K562 (cell line): ENCODE results near the gene NBEA. TPM values are rescaled to one million over a fixed set of nuclear protein-coding genes. Genes with fewer than 3 reads are reported as not detected.

ENCODE experiments used
- ATAC-seq: fragments of 200-7000 bp; cut with Tn5 transposase; 3 replicates; pipeline ENCODE4 v1.9.1; 2020; ENCODE audit warnings: moderate library complexity
- BruUV-seq: library from RNA; stranded (reverse); fragments of 400-500 nt; replicated peaks from 2 replicates; lab custom pipeline; 2021; lab: Mats Ljungman, UMichigan
- CTCF ChIA-PET: fragments of 300-600 bp; formaldehyde crosslinking; extraction: SDS; loops from one replicate; lab custom pipeline; 2021; ENCODE audit warnings: low intra/inter-chr PET ratio; lab: Yijun Ruan, JAX
- POLR2A ChIA-PET: fragments of 300-600, 350-650 bp; sonication (Branson Sonifier 250); formaldehyde crosslinking; extraction: SDS; loops from one replicate; lab custom pipeline; 2021; ENCODE audit warnings: antibody characterized with exemption, inconsistent platforms; lab: Yijun Ruan, JAX
- DNase-seq, 4 experiments: peaks; one replicate each; pipeline versions ENCODE4 v3.0.0 to v3.0.0-alpha.2; 2011 to 2018; ENCODE audit warnings: low spot score in 3 of 4, mixed read lengths in 3 of 4; ENCODE audit errors: extremely low read depth in 1 of 4
- FAIRE-seq: peaks from 2 replicates; lab custom pipeline; 2011; peaks lifted over from hg19 to GRCh38; lab: Jason Lieb, UNC
- H2AFZ ChIP-seq: 2 replicates; pipeline ENCODE4 v1.6.0; 2011; ENCODE audit warnings: low read depth, low read length, control low read depth, inconsistent platforms
- H3K27ac ChIP-seq: fragments of 200-600 bp; 3 replicates; pipeline ENCODE4 v1.8.0; 2011; ENCODE audit warnings: low read depth, mild to moderate bottlenecking, control low read depth, inconsistent platforms, low read length, moderate library complexity, mixed read lengths; ENCODE audit errors: extremely low read depth
- H3K27me3 ChIP-seq, 2 experiments: fragments of 300-600 bp in 1 of 2; 2 replicates in 1 of 2; 3 replicates in 1 of 2; pipeline versions ENCODE4 v1.6.0 to v1.8.0; 2011; ENCODE audit warnings: inconsistent platforms in 2 of 2, low read length in 2 of 2, mild to moderate bottlenecking in 1 of 2, mixed read lengths in 1 of 2, moderate library complexity in 1 of 2; ENCODE audit not compliant: control insufficient read depth in 2 of 2, insufficient read depth in 2 of 2
- H3K36me3 ChIP-seq: fragments of 300-600 bp; 3 replicates; pipeline ENCODE4 v1.8.0; 2011; ENCODE audit warnings: mild to moderate bottlenecking, low read length, inconsistent platforms; ENCODE audit not compliant: control insufficient read depth, insufficient read depth
- H3K4me1 ChIP-seq, 2 experiments: fragments of 200-600 bp in 1 of 2; replicated peaks in 1 of 2; 2 replicates in 1 of 2; 3 replicates in 1 of 2; pipeline versions ENCODE4 v1.5.1 to v1.8.0; 2011; ENCODE audit warnings: inconsistent platforms in 2 of 2, low read length in 2 of 2, mild to moderate bottlenecking in 1 of 2, mixed read lengths in 1 of 2, moderate library complexity in 1 of 2; ENCODE audit not compliant: control insufficient read depth in 2 of 2, insufficient read depth in 2 of 2
- H3K4me2 ChIP-seq: 2 replicates; pipeline ENCODE4 v1.6.1; 2011; ENCODE audit warnings: low read length, control low read depth, inconsistent platforms, mixed read lengths; ENCODE audit not compliant: insufficient read depth
- H3K4me3 ChIP-seq: fragments of 200-600 bp; sonication (generic), shearing (Covaris generic); 2 replicates; pipeline ENCODE4 v1.5.1; 2016; ENCODE audit warnings: control low read depth, inconsistent platforms
- H3K79me2 ChIP-seq: fragments of 200-600 bp; 3 replicates; pipeline ENCODE4 v1.8.0; 2011; ENCODE audit warnings: low read length, inconsistent platforms; ENCODE audit not compliant: control insufficient read depth, insufficient read depth
- H3K9ac ChIP-seq, 2 experiments: 2 replicates each; pipeline versions ENCODE4 v1.6.0 to v1.6.1; 2011; ENCODE audit warnings: low read depth in 2 of 2, low read length in 2 of 2, control low read depth in 1 of 2, inconsistent platforms in 1 of 2, mild to moderate bottlenecking in 1 of 2, mixed read lengths in 1 of 2; ENCODE audit not compliant: insufficient read depth in 1 of 2
- H3K9me1 ChIP-seq: one replicate; pipeline ENCODE4 v1.6.0; 2011; ENCODE audit warnings: inconsistent platforms, mild to moderate bottlenecking, low read length, moderate library complexity; ENCODE audit not compliant: control insufficient read depth, insufficient read depth
- H3K9me3 ChIP-seq: replicated peaks from 2 replicates; pipeline ENCODE4 v1.5.1; 2011; ENCODE audit warnings: low read depth, low read length, inconsistent platforms; ENCODE audit not compliant: control insufficient read depth, insufficient read depth
- H4K20me1 ChIP-seq: replicated peaks from 2 replicates; pipeline ENCODE4 v1.6.1; 2011; ENCODE audit warnings: low read length, inconsistent platforms, mixed read lengths; ENCODE audit not compliant: control insufficient read depth, insufficient read depth
- CBX3 ChIP-seq, 2 experiments: IDR thresholded peaks; 1 replicate in 1 of 2; 2 replicates in 1 of 2; pipeline ENCODE4 v1.6.1; 2012; ENCODE audit warnings: inconsistent platforms in 2 of 2, low read length in 2 of 2, borderline replicate concordance in 1 of 2, control low read depth in 1 of 2
- CC2D1A ChIP-seq: fragments of 450-650 bp; IDR thresholded peaks from 2 replicates; pipeline ENCODE4 v1.6.1; 2017; ENCODE audit warnings: mild to moderate bottlenecking
- FOSL1 ChIP-seq: fragments of 200-800 bp; sonication (Bioruptor generic); conservative IDR thresholded peaks from 2 replicates; pipeline ENCODE4 v1.6.1; 2016; ENCODE audit warnings: missing genetic modification characterization, missing compliant biosample characterization
- GATAD2B ChIP-seq: fragments of 450-650 bp; IDR thresholded peaks from 2 replicates; pipeline ENCODE4 v1.6.1; 2017; ENCODE audit warnings: mild to moderate bottlenecking, borderline replicate concordance
- GTF2F1 ChIP-seq: IDR thresholded peaks from 2 replicates; pipeline ENCODE4 v1.6.1; 2011; ENCODE audit warnings: low read depth, low read length, improper control_type of control experiment
- NONO ChIP-seq, 2 experiments: fragments of 200-400 bp in 1 of 2; fragments of 450-650 bp in 1 of 2; formaldehyde crosslinking in 1 of 2; IDR thresholded peaks; 2 replicates each; pipeline ENCODE4 v1.6.1; 2017; ENCODE audit warnings: low read depth in 2 of 2, mild to moderate bottlenecking in 2 of 2, moderate library complexity in 2 of 2, low read length in 1 of 2
- OTX1 ChIP-seq: fragments of 450-650 bp; formaldehyde crosslinking; IDR thresholded peaks from 2 replicates; pipeline ENCODE4 v1.4.0; 2022; ENCODE audit warnings: mild to moderate bottlenecking
- PCBP2 ChIP-seq: fragments of 200-400 bp; formaldehyde crosslinking; IDR thresholded peaks from 2 replicates; pipeline ENCODE4 v1.6.1; 2018; ENCODE audit warnings: low read length, low read depth, mild to moderate bottlenecking, moderate library complexity; ENCODE audit not compliant: poor library complexity, severe bottlenecking
- RFX5 ChIP-seq: IDR thresholded peaks from 2 replicates; pipeline ENCODE4 v1.6.1; 2011; ENCODE audit warnings: low read depth, mild to moderate bottlenecking, improper control_type of control experiment, low read length
- TEAD4 ChIP-seq, 2 experiments: sonication (generic) in 1 of 2; formaldehyde crosslinking in 1 of 2; IDR thresholded peaks; 2 replicates each; pipeline versions ENCODE4 v1.6.1 to v1.8.0; 2012 to 2022; ENCODE audit warnings: borderline replicate concordance in 1 of 2, inconsistent platforms in 1 of 2, low read length in 1 of 2, mild to moderate bottlenecking in 1 of 2, missing genetic modification reagents in 1 of 2
- TSHZ1 ChIP-seq: fragments of 250-450 bp; sonication (Bioruptor Pico); IDR thresholded peaks from 2 replicates; pipeline ENCODE4 v1.4.0; 2020; ENCODE audit warnings: mild to moderate bottlenecking, moderate library complexity
- U2AF1 ChIP-seq: fragments of 200-400 bp; formaldehyde crosslinking; optimal IDR thresholded peaks from 2 replicates; pipeline ENCODE3; 2017; ENCODE audit warnings: mild to moderate bottlenecking, low read depth, low read length, moderate library complexity
- WGBS: fragments of 100-300 bp; shearing (Covaris generic); methylation state at CpG from one replicate; pipeline ENCODE4 v1.1.6; 2016; ENCODE audit warnings: low coverage, mixed read lengths; ENCODE audit not compliant: insufficient coverage; ENCODE audit errors: missing lambda C conversion rate; 5-methylcytosine and 5-hydroxymethylcytosine counted together
- in situ Hi-C: fragments of 300-500 bp; cut with MboI; formaldehyde crosslinking; loops from 4 replicates; pipeline ENCODE4 v1.15.0; 2018; ENCODE audit warnings: inconsistent platforms, mixed read lengths
- intact Hi-C: fragments of 100-400 bp; cut with micrococcal nuclease; formaldehyde crosslinking; loops from 2 replicates; pipeline ENCODE4 v1.14.2; 2022
- polyA plus RNA-seq, 8 experiments: library from polyadenylated mRNA; depleted of rRNA in 4 of 8; stranded (reverse) in 5 of 8; unstranded in 3 of 8; fragments of >200 nt; fragmentation: Nextera tagmentation in 2 of 8; fragmentation: Illumina TruSeq in 1 of 8; extraction: Ambion mirVana in 2 of 8; extraction: Trizol in 1 of 8; gene quantifications; 2 replicates each; pipeline versions ENCODE4 v1.2.1 to v1.2.3, GENCODE V29; 2011 to 2014; ENCODE audit warnings: inconsistent platforms in 1 of 8, missing spikeins in 1 of 8
- total RNA-seq, 7 experiments: library from RNA; depleted of rRNA in 6 of 7; stranded (reverse); fragments of >200 nt in 6 of 7; fragmentation: Illumina TruSeq in 2 of 7; extraction: Trizol in 2 of 7; gene quantifications; 2 replicates each; pipeline versions ENCODE4 v1.2.1 to v1.2.3, GENCODE V29; 2011 to 2021; ENCODE audit warnings: low replicate concordance in 1 of 7
- TF ChIP-seq, protein P1 (sequence below): fragments of 250-450 bp; sonication (Bioruptor Pico); IDR thresholded peaks from 2 replicates; pipeline ENCODE4 v1.4.0; 2020; ENCODE audit warnings: mild to moderate bottlenecking, moderate library complexity, borderline replicate concordance
- TF ChIP-seq, protein P2 (sequence below): fragments of 450-650 bp; IDR thresholded peaks from 2 replicates; pipeline ENCODE4 v1.6.1; 2018; ENCODE audit warnings: mild to moderate bottlenecking, low read depth; ENCODE audit not compliant: partially characterized antibody

NBEA gene
- total and polyA plus RNA-seq, 9 of the 15 experiments (the other 6 are each of a cell fraction or from before 2014, with no cell fraction given), result 0.03 to 0.94 (median 0.05) TPM; not detected in 2

DNA sequence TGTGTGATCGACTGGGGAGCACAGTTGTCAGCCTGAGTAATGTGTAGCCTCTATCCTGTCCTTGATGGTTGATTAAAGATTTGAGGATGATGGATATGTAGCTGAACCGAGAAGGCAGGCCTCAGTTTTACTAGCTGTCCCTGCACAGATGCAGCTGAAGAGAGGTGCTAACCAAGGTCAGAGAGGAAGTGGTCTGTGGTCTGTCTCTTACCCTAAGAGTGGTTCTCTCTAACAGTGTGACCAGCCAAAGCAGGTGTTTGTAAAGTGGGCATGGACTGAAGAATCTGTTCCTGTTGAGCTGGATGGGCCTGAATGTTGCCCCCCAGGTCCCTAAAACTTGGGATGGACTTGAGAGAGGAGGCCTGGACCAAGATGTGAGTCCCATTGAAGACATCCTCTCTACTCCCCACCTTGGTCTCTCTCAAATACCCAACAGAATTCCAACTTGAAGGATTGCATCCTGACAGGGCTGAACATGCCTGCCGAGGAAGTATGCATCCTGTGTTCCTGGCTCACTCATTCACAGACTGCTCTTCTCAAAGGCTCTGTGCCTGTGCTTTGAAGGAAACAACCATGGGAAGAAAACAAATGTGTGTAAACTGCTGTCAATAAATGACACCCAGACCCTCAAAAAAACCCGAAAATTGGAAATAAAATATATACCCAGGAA lies 310.6 kb downstream of the NBEA start:
- Histone ChIP-seq H3K9ac (no peak overlapping the region), H2AFZ (no peak overlapping the region), H3K27ac (no peak overlapping the region), H3K27me3 (no peaks in the 10 kb centered on the region), H3K4me2 (no peak overlapping the region), H3K4me3 (no peak overlapping the region), H3K79me2 (no peaks in the 10 kb centered on the region), H4K20me1 (no peaks in the 10 kb centered on the region), H3K9me1 (no peaks in the 10 kb centered on the region), H3K9me3 (no peaks in the 10 kb centered on the region), H3K36me3 (no peaks in the 10 kb centered on the region), H3K4me1 (no peaks in the 10 kb centered on the region)
- intact Hi-C loops, result no loop called here
- no peak for DNase-seq
- ChIA-PET CTCF (no interaction called here), POLR2A (no interaction called here)
- in situ Hi-C loops, result no loop called here
- no peak for ATAC-seq
- 3% methylated on average over 3 of the region's 4 CpGs for WGBS
- no TSS peak for BruUV-seq
- FAIRE-seq, result no peak
- TF ChIP-seq TEAD4 (IDR thresholded peaks at IDR 0.05; ENCODE audit: low read length) (no peak), TEAD4 (CRISPR knock-in tag; IDR thresholded peaks at IDR 0.05; ENCODE audit: borderline replicate concordance) (no peak), TSHZ1 (CRISPR knock-in tag) (no peak), NONO (IDR thresholded peaks at IDR 0.05; ENCODE audit: low read depth in 2 of 2, low read length in 1 of 2) (no peak), CBX3 (IDR thresholded peaks at IDR 0.05; ENCODE audit: borderline replicate concordance in 1 of 2, low read length in 2 of 2) (no peak), GATAD2B (no peak), RFX5 (no peak), OTX1 (no peak), PCBP2 (no peak), U2AF1 (no peak), FOSL1 (tag) (no peak), GTF2F1 (no peak), CC2D1A (no peak)
- TF ChIP-seq, protein P1, sequence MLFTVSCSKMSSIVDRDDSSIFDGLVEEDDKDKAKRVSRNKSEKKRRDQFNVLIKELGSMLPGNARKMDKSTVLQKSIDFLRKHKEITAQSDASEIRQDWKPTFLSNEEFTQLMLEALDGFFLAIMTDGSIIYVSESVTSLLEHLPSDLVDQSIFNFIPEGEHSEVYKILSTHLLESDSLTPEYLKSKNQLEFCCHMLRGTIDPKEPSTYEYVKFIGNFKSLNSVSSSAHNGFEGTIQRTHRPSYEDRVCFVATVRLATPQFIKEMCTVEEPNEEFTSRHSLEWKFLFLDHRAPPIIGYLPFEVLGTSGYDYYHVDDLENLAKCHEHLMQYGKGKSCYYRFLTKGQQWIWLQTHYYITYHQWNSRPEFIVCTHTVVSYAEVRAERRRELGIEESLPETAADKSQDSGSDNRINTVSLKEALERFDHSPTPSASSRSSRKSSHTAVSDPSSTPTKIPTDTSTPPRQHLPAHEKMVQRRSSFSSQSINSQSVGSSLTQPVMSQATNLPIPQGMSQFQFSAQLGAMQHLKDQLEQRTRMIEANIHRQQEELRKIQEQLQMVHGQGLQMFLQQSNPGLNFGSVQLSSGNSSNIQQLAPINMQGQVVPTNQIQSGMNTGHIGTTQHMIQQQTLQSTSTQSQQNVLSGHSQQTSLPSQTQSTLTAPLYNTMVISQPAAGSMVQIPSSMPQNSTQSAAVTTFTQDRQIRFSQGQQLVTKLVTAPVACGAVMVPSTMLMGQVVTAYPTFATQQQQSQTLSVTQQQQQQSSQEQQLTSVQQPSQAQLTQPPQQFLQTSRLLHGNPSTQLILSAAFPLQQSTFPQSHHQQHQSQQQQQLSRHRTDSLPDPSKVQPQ, result no peak
- TF ChIP-seq, protein P2, sequence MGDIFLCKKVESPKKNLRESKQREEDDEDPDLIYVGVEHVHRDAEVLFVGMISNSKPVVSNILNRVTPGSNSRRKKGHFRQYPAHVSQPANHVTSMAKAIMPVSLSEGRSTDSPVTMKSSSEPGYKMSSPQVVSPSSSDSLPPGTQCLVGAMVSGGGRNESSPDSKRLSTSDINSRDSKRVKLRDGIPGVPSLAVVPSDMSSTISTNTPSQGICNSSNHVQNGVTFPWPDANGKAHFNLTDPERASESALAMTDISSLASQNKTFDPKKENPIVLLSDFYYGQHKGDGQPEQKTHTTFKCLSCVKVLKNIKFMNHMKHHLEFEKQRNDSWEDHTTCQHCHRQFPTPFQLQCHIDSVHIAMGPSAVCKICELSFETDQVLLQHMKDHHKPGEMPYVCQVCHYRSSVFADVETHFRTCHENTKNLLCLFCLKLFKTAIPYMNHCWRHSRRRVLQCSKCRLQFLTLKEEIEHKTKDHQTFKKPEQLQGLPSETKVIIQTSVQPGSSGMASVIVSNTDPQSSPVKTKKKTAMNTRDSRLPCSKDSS, result no peak
